HEK293 (cell line): ENCODE results near the gene LYL1.

Source experiments
- CTCF ChIA-PET: fragments of 350-600 bp; formaldehyde crosslinking; extraction: SDS; loops from one replicate; lab custom pipeline; 2021; ENCODE audit warnings: antibody characterized with exemption; lab: Yijun Ruan, JAX
- POLR2A ChIA-PET: fragments of 300-600 bp; formaldehyde crosslinking; extraction: SDS; loops from one replicate; lab custom pipeline; 2020; ENCODE audit warnings: antibody characterized with exemption, inconsistent platforms; lab: Yijun Ruan, JAX
- H3K27ac ChIP-seq: fragments of 200-500 bp; sonication (Bioruptor generic); 2 replicates; pipeline ENCODE4 v1.5.1; 2014; ENCODE audit warnings: low read depth, low read length, control low read depth, inconsistent platforms; ENCODE audit errors: extremely low read depth
- H3K36me3 ChIP-seq, 2 experiments: fragments of 200-500 bp in 1 of 2; sonication (Bioruptor generic) in 1 of 2; 1 replicate in 1 of 2; 2 replicates in 1 of 2; pipeline ENCODE4 v1.5.1; 2014 to 2017; ENCODE audit warnings: inconsistent platforms in 2 of 2, low read length in 2 of 2; ENCODE audit not compliant: control insufficient read depth in 2 of 2, insufficient read depth in 1 of 2
- H3K4me1 ChIP-seq: fragments of 200-500 bp; sonication (Bioruptor generic); 2 replicates; pipeline ENCODE4 v1.5.1; 2014; ENCODE audit warnings: mild to moderate bottlenecking, low read length, inconsistent platforms; ENCODE audit not compliant: control insufficient read depth, insufficient read depth
- H3K4me3 ChIP-seq: 2 replicates; pipeline ENCODE4 v1.5.1; 2011; ENCODE audit warnings: low read depth, mild to moderate bottlenecking, control low read depth, low read length, moderate library complexity
- H3K9me3 ChIP-seq: fragments of 200-500 bp; sonication (Bioruptor generic); 2 replicates; pipeline ENCODE4 v1.5.1; 2014; ENCODE audit warnings: low read depth, low read length, inconsistent platforms; ENCODE audit not compliant: control insufficient read depth, insufficient read depth
- KLF8 ChIP-seq: fragments of 450-650 bp; formaldehyde crosslinking; IDR thresholded peaks from 2 replicates; pipeline ENCODE4 v1.5.1; 2016; ENCODE audit warnings: missing biosample characterization, missing genetic modification characterization
- SALL2 ChIP-seq: fragments of 450-650 bp; formaldehyde crosslinking; IDR thresholded peaks from 2 replicates; pipeline ENCODE4 v1.5.0; 2017; ENCODE audit warnings: missing biosample characterization, mild to moderate bottlenecking, missing genetic modification characterization, borderline replicate concordance
- ZNF121 ChIP-seq: fragments of 450-650 bp; formaldehyde crosslinking; IDR thresholded peaks from 2 replicates; pipeline ENCODE4 v1.5.1; 2016; ENCODE audit warnings: missing biosample characterization, missing genetic modification characterization
- ZNF132 ChIP-seq: fragments of 450-650 bp; formaldehyde crosslinking; IDR thresholded peaks from 2 replicates; pipeline ENCODE4 v1.5.1; 2017; ENCODE audit warnings: missing biosample characterization, missing genetic modification characterization, borderline replicate concordance
- ZNF133 ChIP-seq: fragments of 450-650 bp; formaldehyde crosslinking; IDR thresholded peaks from 2 replicates; pipeline ENCODE4 v1.5.1; 2016; ENCODE audit warnings: missing biosample characterization, missing genetic modification characterization
- ZNF18 ChIP-seq: fragments of 450-650 bp; formaldehyde crosslinking; IDR thresholded peaks from 2 replicates; pipeline ENCODE4 v1.5.1; 2016; ENCODE audit warnings: missing biosample characterization, missing genetic modification characterization
- ZNF248 ChIP-seq: fragments of 450-650 bp; formaldehyde crosslinking; IDR thresholded peaks from 2 replicates; pipeline ENCODE4 v1.5.1; 2017; ENCODE audit warnings: missing biosample characterization, missing genetic modification characterization
- ZNF266 ChIP-seq: fragments of 450-650 bp; formaldehyde crosslinking; IDR thresholded peaks from 2 replicates; pipeline ENCODE4 v1.5.1; 2016; ENCODE audit warnings: missing biosample characterization, missing genetic modification characterization, low read depth
- ZNF324 ChIP-seq: fragments of 450-650 bp; formaldehyde crosslinking; IDR thresholded peaks from 2 replicates; pipeline ENCODE4 v1.5.1; 2016; ENCODE audit warnings: missing biosample characterization, missing genetic modification characterization
- ZNF37A ChIP-seq: fragments of 450-650 bp; IDR thresholded peaks from 2 replicates; pipeline ENCODE4 v1.5.1; 2018; ENCODE audit warnings: missing biosample characterization, missing genetic modification characterization
- ZNF398 ChIP-seq: fragments of 450-650 bp; formaldehyde crosslinking; IDR thresholded peaks from 2 replicates; pipeline ENCODE4 v1.5.1; 2017; ENCODE audit warnings: missing biosample characterization, missing genetic modification characterization
- ZNF449 ChIP-seq: fragments of 450-650 bp; formaldehyde crosslinking; IDR thresholded peaks from 2 replicates; pipeline ENCODE4 v1.5.1; 2017; ENCODE audit warnings: missing biosample characterization, mild to moderate bottlenecking, missing genetic modification characterization, moderate library complexity
- ZNF510 ChIP-seq: fragments of 450-650 bp; formaldehyde crosslinking; IDR thresholded peaks from 2 replicates; pipeline ENCODE4 v1.5.1; 2018; ENCODE audit warnings: mild to moderate bottlenecking, missing genetic modification characterization, missing biosample characterization; ENCODE audit not compliant: insufficient replicate concordance
- ZNF513 ChIP-seq: fragments of 450-650 bp; IDR thresholded peaks from 2 replicates; pipeline ENCODE4 v1.5.1; 2018; ENCODE audit warnings: missing biosample characterization, missing genetic modification characterization
- ZNF664 ChIP-seq: fragments of 450-650 bp; formaldehyde crosslinking; IDR thresholded peaks from 2 replicates; pipeline ENCODE4 v1.5.1; 2016; ENCODE audit warnings: missing biosample characterization, missing genetic modification characterization
- ZSCAN4 ChIP-seq: fragments of 450-650 bp; formaldehyde crosslinking; IDR thresholded peaks from 2 replicates; pipeline ENCODE4 v1.5.1; 2017; ENCODE audit warnings: missing biosample characterization, missing genetic modification characterization
- TF ChIP-seq, protein P1 (sequence below): fragments of 450-650 bp; formaldehyde crosslinking; IDR thresholded peaks from 2 replicates; pipeline ENCODE4 v1.5.1; 2016; ENCODE audit warnings: missing biosample characterization, missing genetic modification characterization
- TF ChIP-seq, protein P2 (sequence below): fragments of 450-650 bp; formaldehyde crosslinking; IDR thresholded peaks from 2 replicates; pipeline ENCODE4 v1.5.1; 2016; ENCODE audit warnings: missing biosample characterization, missing genetic modification characterization
- TF ChIP-seq, protein P3 (sequence below): fragments of 450-650 bp; formaldehyde crosslinking; IDR thresholded peaks from 2 replicates; pipeline ENCODE4 v1.5.1; 2016; ENCODE audit warnings: missing biosample characterization, missing genetic modification characterization

LYL1 gene

DNA sequence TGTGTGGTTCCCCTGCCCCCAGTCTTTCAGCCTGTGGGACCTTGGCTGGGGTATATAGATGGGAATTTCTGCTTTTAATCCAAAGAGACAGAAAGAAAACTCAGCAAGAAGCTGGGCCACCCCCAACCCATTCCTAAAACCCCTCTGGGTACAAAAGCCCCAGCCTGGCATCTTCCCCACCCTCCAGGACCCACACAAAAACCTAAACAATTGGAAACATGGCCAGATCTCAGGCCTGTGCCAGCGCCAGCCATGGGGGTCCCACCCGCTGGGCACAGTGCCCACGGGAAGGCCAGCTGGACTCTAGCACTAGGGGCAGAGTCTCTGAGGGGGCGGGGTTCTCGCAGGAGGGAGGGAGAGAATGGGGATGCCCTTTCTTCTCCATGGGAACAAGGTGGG is 8.6 kb downstream of the LYL1 start:
- ChIA-PET CTCF (interaction anchor here (0.6 to 7.7 kb wide), 38 partner anchors 8 to 415 kb away, joined by 3 to 274 read pairs (median 5); no protein-coding TSS in a partner anchor), POLR2A (interaction anchor here (0.7 to 1.5 kb wide), 5 partner anchors 40 to 148 kb away, joined by 3 to 7 read pairs (median 3); partner anchors contain the start of gene RAD23A)
- no peaks in the 10 kb centered on the region for H3K4me1 ChIP-seq
- no peak overlapping the region for H3K4me3 ChIP-seq
- peaks cover 0 to 2% of the 10 kb centered on the region in 2 experiments; a peak in 1 of 3 replicates for H3K36me3 ChIP-seq
- TF ChIP-seq ZNF324 (tag by site-specific recombination) (peak; percentile 5; the same call in 1 of the 2 replicates), ZNF121 (no peak), ZNF513 (tag by site-specific recombination) (0 out of 2 replicates have a peak, but pooled peaks have one; percentile 30)
- H3K27ac ChIP-seq, result no peak overlapping the region
- no peaks in the 10 kb centered on the region for H3K9me3 ChIP-seq

DNA sequence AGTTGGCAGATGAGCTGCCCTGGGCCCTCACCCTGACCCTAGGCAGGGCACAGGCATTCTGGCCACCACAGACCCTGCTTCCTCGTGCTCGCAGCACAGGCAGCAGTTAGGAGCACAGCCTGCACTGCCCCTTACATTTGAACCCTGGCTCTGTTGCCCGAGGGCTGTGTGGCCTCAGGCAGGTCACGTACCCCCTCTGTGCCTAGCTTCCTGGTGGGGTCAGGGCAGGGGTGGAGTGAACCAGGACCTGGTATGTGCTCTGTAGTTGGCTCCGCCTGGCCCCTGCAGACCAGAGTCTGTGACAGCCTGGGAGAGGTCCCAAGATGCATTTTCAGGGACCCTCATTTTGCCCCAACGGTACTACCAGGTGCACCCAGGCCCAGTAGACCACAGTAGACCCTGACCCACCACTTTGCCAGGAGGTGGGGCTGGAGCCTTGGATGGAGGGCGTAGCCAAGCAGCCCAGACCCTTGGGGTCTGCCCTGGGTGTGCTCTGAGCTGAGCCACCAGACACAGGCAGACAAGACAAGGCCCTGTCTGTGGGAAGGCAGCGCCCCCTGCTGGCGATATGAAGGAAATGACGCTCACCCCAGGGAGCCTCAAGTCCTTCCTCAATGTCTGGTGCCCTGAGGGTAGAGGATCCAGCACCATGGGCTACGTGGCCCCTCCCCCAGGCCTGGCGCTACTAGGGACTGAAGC is 9.1 kb downstream of the LYL1 start:
- H3K36me3 ChIP-seq, result no peaks in the 10 kb centered on the region
- no peak for TF ChIP-seq ZNF133
- TF ChIP-seq, protein P1, sequence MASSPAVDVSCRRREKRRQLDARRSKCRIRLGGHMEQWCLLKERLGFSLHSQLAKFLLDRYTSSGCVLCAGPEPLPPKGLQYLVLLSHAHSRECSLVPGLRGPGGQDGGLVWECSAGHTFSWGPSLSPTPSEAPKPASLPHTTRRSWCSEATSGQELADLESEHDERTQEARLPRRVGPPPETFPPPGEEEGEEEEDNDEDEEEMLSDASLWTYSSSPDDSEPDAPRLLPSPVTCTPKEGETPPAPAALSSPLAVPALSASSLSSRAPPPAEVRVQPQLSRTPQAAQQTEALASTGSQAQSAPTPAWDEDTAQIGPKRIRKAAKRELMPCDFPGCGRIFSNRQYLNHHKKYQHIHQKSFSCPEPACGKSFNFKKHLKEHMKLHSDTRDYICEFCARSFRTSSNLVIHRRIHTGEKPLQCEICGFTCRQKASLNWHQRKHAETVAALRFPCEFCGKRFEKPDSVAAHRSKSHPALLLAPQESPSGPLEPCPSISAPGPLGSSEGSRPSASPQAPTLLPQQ (tag by site-specific recombination), result no peak
- no peak for TF ChIP-seq ZNF248 (tag by site-specific recombination)
- TF ChIP-seq ZNF449 (tag by site-specific recombination), result no peak
- TF ChIP-seq ZNF18 (tag by site-specific recombination), result 0 out of 2 replicates have a peak, but pooled peaks have one; percentile 27
- no peak for TF ChIP-seq ZNF37A
- TF ChIP-seq ZNF664 (tag by site-specific recombination), result no peak
- no peak for TF ChIP-seq ZNF266 (tag by site-specific recombination)
- 0 out of 2 replicates have a peak, but pooled peaks have one; percentile 14 for TF ChIP-seq ZSCAN4 (tag by site-specific recombination)
- TF ChIP-seq ZNF132 (tag by site-specific recombination), result no peak
- no peak for TF ChIP-seq ZNF510
- TF ChIP-seq SALL2 (tag by site-specific recombination), result no peak
- TF ChIP-seq, protein P2, sequence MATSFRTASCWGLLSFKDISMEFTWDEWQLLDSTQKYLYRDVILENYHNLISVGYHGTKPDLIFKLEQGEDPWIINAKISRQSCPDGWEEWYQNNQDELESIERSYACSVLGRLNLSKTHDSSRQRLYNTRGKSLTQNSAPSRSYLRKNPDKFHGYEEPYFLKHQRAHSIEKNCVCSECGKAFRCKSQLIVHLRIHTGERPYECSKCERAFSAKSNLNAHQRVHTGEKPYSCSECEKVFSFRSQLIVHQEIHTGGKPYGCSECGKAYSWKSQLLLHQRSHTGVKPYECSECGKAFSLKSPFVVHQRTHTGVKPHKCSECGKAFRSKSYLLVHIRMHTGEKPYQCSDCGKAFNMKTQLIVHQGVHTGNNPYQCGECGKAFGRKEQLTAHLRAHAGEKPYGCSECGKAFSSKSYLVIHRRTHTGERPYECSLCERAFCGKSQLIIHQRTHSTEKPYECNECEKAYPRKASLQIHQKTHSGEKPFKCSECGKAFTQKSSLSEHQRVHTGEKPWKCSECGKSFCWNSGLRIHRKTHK (tag by site-specific recombination), result no peak
- peak; percentile 59; the same call in 1 of the 2 replicates for TF ChIP-seq KLF8
- TF ChIP-seq, protein P3, sequence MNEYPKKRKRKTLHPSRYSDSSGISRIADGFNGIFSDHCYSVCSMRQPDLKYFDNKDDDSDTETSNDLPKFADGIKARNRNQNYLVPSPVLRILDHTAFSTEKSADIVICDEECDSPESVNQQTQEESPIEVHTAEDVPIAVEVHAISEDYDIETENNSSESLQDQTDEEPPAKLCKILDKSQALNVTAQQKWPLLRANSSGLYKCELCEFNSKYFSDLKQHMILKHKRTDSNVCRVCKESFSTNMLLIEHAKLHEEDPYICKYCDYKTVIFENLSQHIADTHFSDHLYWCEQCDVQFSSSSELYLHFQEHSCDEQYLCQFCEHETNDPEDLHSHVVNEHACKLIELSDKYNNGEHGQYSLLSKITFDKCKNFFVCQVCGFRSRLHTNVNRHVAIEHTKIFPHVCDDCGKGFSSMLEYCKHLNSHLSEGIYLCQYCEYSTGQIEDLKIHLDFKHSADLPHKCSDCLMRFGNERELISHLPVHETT, result no peak
- TF ChIP-seq ZNF398 (tag by site-specific recombination), result 0 out of 2 replicates have a peak, but pooled peaks have one; percentile 8

More for the DNA sequence above, 9.1 kb downstream of the LYL1 start:
- no peak overlapping the region for H3K27ac ChIP-seq
- POLR2A ChIA-PET, result interaction anchor here (0.5 to 1.5 kb wide), 5 partner anchors 40 to 148 kb away, joined by 3 to 7 read pairs (median 3); partner anchors contain the start of gene RAD23A
- no peaks in the 10 kb centered on the region for H3K9me3 ChIP-seq
- no peaks in the 10 kb centered on the region for H3K4me1 ChIP-seq
- CTCF ChIA-PET, result interaction anchor here (0.6 to 7.7 kb wide), 38 partner anchors 8 to 415 kb away, joined by 3 to 274 read pairs (median 5); no protein-coding TSS in a partner anchor
- no peak overlapping the region for H3K4me3 ChIP-seq
